ENCODE measurements around the gene RELL1. TPM values are rescaled to one million over a fixed set of nuclear protein-coding genes. Genes with fewer than 3 reads are reported as not detected.

RELL1 gene
- total RNA-seq, 1 donor from 2014 or later = 21.2 TPM

DNA sequence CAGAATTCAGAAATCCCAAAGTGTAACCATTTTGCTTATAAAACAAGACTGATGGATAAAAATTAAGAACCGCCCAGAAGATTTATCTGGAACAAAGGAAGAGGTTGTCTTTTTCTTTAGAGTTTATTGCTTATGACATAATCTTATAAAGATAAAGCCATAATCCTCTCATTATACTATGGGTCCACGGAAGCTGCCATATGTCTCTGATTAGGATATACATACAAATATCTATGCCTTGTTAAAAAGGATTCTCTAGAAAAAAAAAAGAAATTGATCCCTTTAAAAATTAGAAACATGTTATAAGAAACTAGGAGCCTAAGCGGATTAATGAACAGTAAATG, 70.5 kb downstream of the RELL1 start:
- Mint-ChIP-seq H3K9me3 (ENCODE audit: unreplicated experiment) (peaks cover 2% of the 10 kb centered on the region), H3K4me3 (ENCODE audit: unreplicated experiment) (no peak overlapping the region), H3K4me1 (ENCODE audit: low read depth, unreplicated experiment) (peaks cover 11% of the 10 kb centered on the region), H3K27ac (ENCODE audit: unreplicated experiment) (peak overlapping the region; percentile 64), H3K27me3 (ENCODE audit: unreplicated experiment) (peaks cover 6% of the 10 kb centered on the region), H3K36me3 (ENCODE audit: unreplicated experiment) (no peaks in the 10 kb centered on the region)
- no peak for DNase-seq
- TF ChIP-seq, protein P1, sequence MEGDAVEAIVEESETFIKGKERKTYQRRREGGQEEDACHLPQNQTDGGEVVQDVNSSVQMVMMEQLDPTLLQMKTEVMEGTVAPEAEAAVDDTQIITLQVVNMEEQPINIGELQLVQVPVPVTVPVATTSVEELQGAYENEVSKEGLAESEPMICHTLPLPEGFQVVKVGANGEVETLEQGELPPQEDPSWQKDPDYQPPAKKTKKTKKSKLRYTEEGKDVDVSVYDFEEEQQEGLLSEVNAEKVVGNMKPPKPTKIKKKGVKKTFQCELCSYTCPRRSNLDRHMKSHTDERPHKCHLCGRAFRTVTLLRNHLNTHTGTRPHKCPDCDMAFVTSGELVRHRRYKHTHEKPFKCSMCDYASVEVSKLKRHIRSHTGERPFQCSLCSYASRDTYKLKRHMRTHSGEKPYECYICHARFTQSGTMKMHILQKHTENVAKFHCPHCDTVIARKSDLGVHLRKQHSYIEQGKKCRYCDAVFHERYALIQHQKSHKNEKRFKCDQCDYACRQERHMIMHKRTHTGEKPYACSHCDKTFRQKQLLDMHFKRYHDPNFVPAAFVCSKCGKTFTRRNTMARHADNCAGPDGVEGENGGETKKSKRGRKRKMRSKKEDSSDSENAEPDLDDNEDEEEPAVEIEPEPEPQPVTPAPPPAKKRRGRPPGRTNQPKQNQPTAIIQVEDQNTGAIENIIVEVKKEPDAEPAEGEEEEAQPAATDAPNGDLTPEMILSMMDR (IDR thresholded peaks at IDR 0.05; ENCODE audit: partially characterized antibody, unreplicated experiment) = no peak

DNA sequence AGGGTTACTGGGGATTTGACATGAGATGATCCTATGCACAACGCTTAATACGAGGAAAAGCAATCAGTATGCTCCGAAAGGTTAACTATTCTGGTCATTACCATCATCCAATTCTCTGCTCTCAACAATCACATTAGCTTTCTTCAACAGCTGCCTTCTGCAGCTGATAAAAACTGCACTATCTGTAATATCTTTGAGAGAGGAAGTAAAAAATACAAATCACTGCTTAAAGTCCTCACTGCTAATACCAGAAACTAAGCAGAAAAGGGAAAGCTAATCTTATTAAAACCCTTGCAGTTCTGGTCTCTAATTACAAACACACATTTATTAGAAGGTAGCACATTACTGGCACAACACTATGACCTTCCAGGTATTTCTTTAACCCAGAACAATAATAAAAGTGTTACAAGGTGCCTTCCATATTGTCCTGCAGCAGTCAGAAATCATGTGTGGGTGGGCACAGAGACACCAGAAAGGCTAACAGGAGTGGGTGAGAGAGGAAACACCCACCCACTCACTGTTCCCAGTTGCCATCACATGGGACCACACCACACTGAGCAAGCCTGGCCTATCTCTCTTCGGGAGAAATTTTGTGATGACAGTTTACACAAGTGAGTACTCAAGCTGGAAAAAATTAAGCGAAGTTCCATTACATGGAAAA, 71.0 kb downstream of the RELL1 start:
- no peak for DNase-seq
- peaks cover 2% of the 10 kb centered on the region for H3K9me3 Mint-ChIP-seq (ENCODE audit: unreplicated experiment)
- no peak overlapping the region for H3K4me3 Mint-ChIP-seq (ENCODE audit: unreplicated experiment)
- TF ChIP-seq, protein P1 (IDR thresholded peaks at IDR 0.05; ENCODE audit: partially characterized antibody, unreplicated experiment) = no peak
- H3K4me1 Mint-ChIP-seq (ENCODE audit: low read depth, unreplicated experiment) = peaks cover 11% of the 10 kb centered on the region
- peak overlapping the region; percentile 64 for H3K27ac Mint-ChIP-seq (ENCODE audit: unreplicated experiment)
- H3K36me3 Mint-ChIP-seq (ENCODE audit: unreplicated experiment) = no peaks in the 10 kb centered on the region
- H3K27me3 Mint-ChIP-seq (ENCODE audit: unreplicated experiment) = peaks cover 6% of the 10 kb centered on the region

DNA sequence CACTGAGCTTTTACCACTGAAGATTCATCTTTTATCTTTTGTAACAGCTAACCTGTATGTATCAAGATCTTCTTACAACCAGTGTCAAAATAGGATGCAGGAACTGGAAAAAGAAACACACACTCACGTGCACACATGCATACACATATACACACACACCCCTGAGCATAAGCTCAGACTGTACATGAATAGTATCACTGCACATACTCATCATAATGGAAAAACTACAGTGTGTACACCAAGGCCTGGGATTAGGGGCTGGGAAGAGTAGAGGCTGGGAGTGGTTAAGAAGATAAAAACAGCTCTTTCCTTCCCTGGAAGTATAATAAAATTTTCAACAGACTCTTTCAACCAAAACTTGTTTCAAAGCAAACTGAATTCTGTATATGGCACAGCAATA, 73.4 kb downstream of the RELL1 start:
- Mint-ChIP-seq H3K36me3 (ENCODE audit: unreplicated experiment) (peaks cover 13% of the 10 kb centered on the region), H3K4me3 (ENCODE audit: unreplicated experiment) (no peak overlapping the region), H3K9me3 (ENCODE audit: unreplicated experiment) (peaks cover 5% of the 10 kb centered on the region), H3K4me1 (ENCODE audit: low read depth, unreplicated experiment) (peaks cover 11% of the 10 kb centered on the region), H3K27ac (ENCODE audit: unreplicated experiment) (peak overlapping the region; percentile 75), H3K27me3 (ENCODE audit: unreplicated experiment) (peaks cover 3% of the 10 kb centered on the region)
- TF ChIP-seq, protein P1 (IDR thresholded peaks at IDR 0.05; ENCODE audit: partially characterized antibody, unreplicated experiment) = no peak
- no peak for DNase-seq

DNA sequence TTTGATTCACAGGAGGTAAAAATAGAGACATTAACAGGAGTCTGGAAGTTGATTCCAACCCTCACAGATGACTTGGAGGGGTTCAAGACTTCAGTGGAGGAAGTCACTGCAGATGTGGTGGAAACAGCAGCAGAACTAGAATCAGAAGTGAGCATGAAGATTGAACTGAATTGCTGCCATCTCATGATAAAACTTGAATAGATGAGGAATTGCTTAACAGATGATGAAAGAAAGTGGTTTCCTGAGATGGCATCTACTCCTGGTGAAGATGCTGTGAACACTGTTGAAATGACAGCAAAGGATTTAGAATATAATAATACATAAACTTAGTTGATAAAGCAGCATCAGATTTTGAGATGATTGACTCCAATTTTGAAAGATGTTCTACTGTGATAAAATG, 76.5 kb downstream of the RELL1 start:
- H3K4me3 Mint-ChIP-seq (ENCODE audit: unreplicated experiment) = no peak overlapping the region
- peaks cover 3% of the 10 kb centered on the region for H3K27me3 Mint-ChIP-seq (ENCODE audit: unreplicated experiment)
- DNase-seq = no peak
- peaks cover 8% of the 10 kb centered on the region for H3K4me1 Mint-ChIP-seq (ENCODE audit: low read depth, unreplicated experiment)
- TF ChIP-seq, protein P1 (IDR thresholded peaks at IDR 0.05; ENCODE audit: partially characterized antibody, unreplicated experiment) = no peak
- H3K9me3 Mint-ChIP-seq (ENCODE audit: unreplicated experiment) = peaks cover 8% of the 10 kb centered on the region
- H3K27ac Mint-ChIP-seq (ENCODE audit: unreplicated experiment) = no peak overlapping the region
- H3K36me3 Mint-ChIP-seq (ENCODE audit: unreplicated experiment) = peaks cover 18% of the 10 kb centered on the region

DNA sequence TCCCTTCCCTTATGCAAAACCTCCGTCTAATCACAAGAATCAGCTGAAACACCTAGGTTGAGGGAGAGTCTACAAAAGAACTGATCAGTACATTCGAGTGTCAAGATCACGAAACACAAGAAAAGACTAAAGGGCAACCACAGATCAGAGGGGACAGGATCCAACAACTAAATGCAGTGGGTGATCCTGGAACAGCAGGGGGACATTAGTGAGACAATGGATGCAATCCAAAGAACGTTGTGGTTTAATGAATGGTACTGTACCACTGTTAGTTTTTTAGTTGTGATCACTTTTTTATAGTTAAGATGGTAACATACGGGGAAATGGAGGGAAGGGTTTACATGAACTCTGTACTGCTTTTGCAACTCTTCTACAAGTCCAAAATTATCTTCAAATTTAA, 79.2 kb downstream of the RELL1 start:
- H3K9me3 Mint-ChIP-seq (ENCODE audit: unreplicated experiment) = peaks cover 6% of the 10 kb centered on the region
- TF ChIP-seq, protein P1 (IDR thresholded peaks at IDR 0.05; ENCODE audit: partially characterized antibody, unreplicated experiment) = no peak
- H3K27me3 Mint-ChIP-seq (ENCODE audit: unreplicated experiment) = peaks cover 4% of the 10 kb centered on the region
- no peak for DNase-seq
- peaks cover 18% of the 10 kb centered on the region for H3K36me3 Mint-ChIP-seq (ENCODE audit: unreplicated experiment)
- no peak overlapping the region for H3K27ac Mint-ChIP-seq (ENCODE audit: unreplicated experiment)
- H3K4me1 Mint-ChIP-seq (ENCODE audit: low read depth, unreplicated experiment) = peaks cover 3% of the 10 kb centered on the region
- H3K4me3 Mint-ChIP-seq (ENCODE audit: unreplicated experiment) = no peak overlapping the region

Data from glutamatergic neuron (in vitro differentiated cells).